H1 (cell line): ENCODE results near the gene FHOD1.

Experiments used
- EZH2 ChIP-seq: fragments of 200-600 bp; sonication (generic); IDR thresholded peaks from 2 replicates; pipeline ENCODE4 v1.7.1; 2012; ENCODE audit warnings: low read depth, mild to moderate bottlenecking, moderate library complexity, low read length, inconsistent platforms; ENCODE audit not compliant: severe bottlenecking
- JUN ChIP-seq: IDR thresholded peaks from 2 replicates; pipeline ENCODE4 v1.6.1; 2011; ENCODE audit warnings: low read depth, mild to moderate bottlenecking, improper control_type of control experiment, low read length
- POU5F1 ChIP-seq: IDR thresholded peaks from 2 replicates; pipeline ENCODE4 v1.6.1; 2011; ENCODE audit warnings: low read depth, mild to moderate bottlenecking, low read length, moderate library complexity
- RBBP5 ChIP-seq: IDR thresholded peaks from 2 replicates; pipeline ENCODE4 v1.7.1; 2012; ENCODE audit warnings: low read depth, mild to moderate bottlenecking, inconsistent platforms, low read length, moderate library complexity, borderline replicate concordance
- SP4 ChIP-seq: IDR thresholded peaks from 2 replicates; pipeline ENCODE4 v1.6.1; 2012; ENCODE audit warnings: low read length, inconsistent platforms
- TF ChIP-seq, protein P1 (sequence below): IDR thresholded peaks from 2 replicates; pipeline ENCODE4 v1.6.1; 2012; ENCODE audit warnings: inconsistent platforms
- TF ChIP-seq, protein P2 (sequence below), 3 experiments: IDR thresholded peaks; 1 replicate in 2 of 3; 2 replicates in 1 of 3; pipeline versions ENCODE4 v1.5.1 to v1.6.1; 2011; ENCODE audit warnings: low read length in 3 of 3, mild to moderate bottlenecking in 3 of 3, inconsistent platforms in 2 of 3, low read depth in 1 of 3, moderate library complexity in 1 of 3; ENCODE audit not compliant: insufficient read depth in 1 of 3; ENCODE audit errors: control extremely low read depth in 1 of 3

DNA sequence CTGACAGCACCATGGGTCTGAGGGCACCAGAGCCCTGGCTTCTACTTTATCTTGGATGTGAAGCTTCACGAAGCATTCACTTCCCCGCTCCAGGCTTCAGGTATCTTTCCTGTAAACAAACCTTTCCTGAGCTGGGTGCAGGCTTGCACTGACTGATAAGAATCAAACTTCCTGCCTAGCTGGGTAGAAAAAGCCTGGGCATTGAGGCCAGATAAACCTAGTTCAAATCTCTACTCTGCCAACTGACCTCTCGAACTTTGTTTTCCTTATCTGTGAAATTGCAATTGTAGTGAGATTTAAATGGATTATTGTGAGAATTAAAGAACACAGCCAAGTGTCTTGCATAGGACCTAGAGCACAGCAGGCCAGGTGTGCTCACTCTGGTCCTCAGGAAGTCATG lies 23.3 kb downstream of the FHOD1 start:
- no peak for TF ChIP-seq RBBP5
- TF ChIP-seq, protein P1, sequence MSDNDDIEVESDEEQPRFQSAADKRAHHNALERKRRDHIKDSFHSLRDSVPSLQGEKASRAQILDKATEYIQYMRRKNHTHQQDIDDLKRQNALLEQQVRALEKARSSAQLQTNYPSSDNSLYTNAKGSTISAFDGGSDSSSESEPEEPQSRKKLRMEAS, result no peak
- TF ChIP-seq EZH2, result no peak
- TF ChIP-seq, protein P2, sequence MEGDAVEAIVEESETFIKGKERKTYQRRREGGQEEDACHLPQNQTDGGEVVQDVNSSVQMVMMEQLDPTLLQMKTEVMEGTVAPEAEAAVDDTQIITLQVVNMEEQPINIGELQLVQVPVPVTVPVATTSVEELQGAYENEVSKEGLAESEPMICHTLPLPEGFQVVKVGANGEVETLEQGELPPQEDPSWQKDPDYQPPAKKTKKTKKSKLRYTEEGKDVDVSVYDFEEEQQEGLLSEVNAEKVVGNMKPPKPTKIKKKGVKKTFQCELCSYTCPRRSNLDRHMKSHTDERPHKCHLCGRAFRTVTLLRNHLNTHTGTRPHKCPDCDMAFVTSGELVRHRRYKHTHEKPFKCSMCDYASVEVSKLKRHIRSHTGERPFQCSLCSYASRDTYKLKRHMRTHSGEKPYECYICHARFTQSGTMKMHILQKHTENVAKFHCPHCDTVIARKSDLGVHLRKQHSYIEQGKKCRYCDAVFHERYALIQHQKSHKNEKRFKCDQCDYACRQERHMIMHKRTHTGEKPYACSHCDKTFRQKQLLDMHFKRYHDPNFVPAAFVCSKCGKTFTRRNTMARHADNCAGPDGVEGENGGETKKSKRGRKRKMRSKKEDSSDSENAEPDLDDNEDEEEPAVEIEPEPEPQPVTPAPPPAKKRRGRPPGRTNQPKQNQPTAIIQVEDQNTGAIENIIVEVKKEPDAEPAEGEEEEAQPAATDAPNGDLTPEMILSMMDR (IDR thresholded peaks at IDR 0.05; ENCODE audit: control extremely low read depth in 1 of 3, insufficient read depth in 1 of 3, low read depth in 1 of 3, low read length in 3 of 3), result no peak
- TF ChIP-seq JUN, result no peak
- TF ChIP-seq SP4, result no peak
- TF ChIP-seq POU5F1, result no peak
